H1 (cell line): Measurements from ENCODE around the gene FXR2. TPM values are rescaled to one million over a fixed set of nuclear protein-coding genes. Genes with fewer than 3 reads are reported as not detected.

Experiments
- CTCF ChIA-PET: fragments of 300-600 bp; sonication (Branson Sonifier 250); formaldehyde crosslinking; loops from one replicate; lab custom pipeline; 2021; ENCODE audit not compliant: partially characterized antibody; lab: Charles Lee
- POLR2A ChIA-PET: fragments of 300-600 bp; sonication (Branson Sonifier 250); formaldehyde crosslinking; loops from one replicate; lab custom pipeline; 2021; ENCODE audit warnings: inconsistent platforms; ENCODE audit not compliant: partially characterized antibody; lab: Charles Lee
- DNase-seq, 2 experiments: peaks; one replicate each; pipeline versions ENCODE4 v3.0.0 to v3.0.0-alpha.2; 2010 to 2022; ENCODE audit warnings: low spot score in 2 of 2, low read depth in 1 of 2, mixed read lengths in 1 of 2
- FAIRE-seq: peaks from 2 replicates; lab custom pipeline; 2011; peaks lifted over from hg19 to GRCh38; lab: Jason Lieb, UNC
- H2AFZ ChIP-seq: 2 replicates; pipeline ENCODE4 v1.8.1; 2012; ENCODE audit warnings: low read length, inconsistent platforms
- H2AK5ac ChIP-seq: 2 replicates; pipeline ENCODE4 v1.6.1; 2013; ENCODE audit warnings: low read depth, low read length
- H2BK120ac ChIP-seq: replicated peaks from 2 replicates; pipeline ENCODE3; 2013; ENCODE audit warnings: low read depth, low read length, inconsistent platforms
- H2BK12ac ChIP-seq: 2 replicates; pipeline ENCODE4 v1.6.1; 2013; ENCODE audit warnings: low read depth, low read length
- H2BK15ac ChIP-seq: 2 replicates; pipeline ENCODE4 v1.6.1; 2013; ENCODE audit warnings: low read length
- H2BK20ac ChIP-seq: 2 replicates; pipeline ENCODE4 v1.6.1; 2013; ENCODE audit warnings: low read length
- H2BK5ac ChIP-seq: 2 replicates; pipeline ENCODE4 v1.6.1; 2013; ENCODE audit warnings: low read depth, low read length
- H3K14ac ChIP-seq: 2 replicates; pipeline ENCODE4 v1.6.1; 2013; ENCODE audit warnings: inconsistent platforms; ENCODE audit not compliant: insufficient read length
- H3K18ac ChIP-seq: 2 replicates; pipeline ENCODE4 v1.6.1; 2013; ENCODE audit warnings: low read length; ENCODE audit errors: extremely low read depth
- H3K23ac ChIP-seq: 2 replicates; pipeline ENCODE4 v1.6.1; 2013; ENCODE audit warnings: inconsistent platforms; ENCODE audit not compliant: insufficient read length
- H3K23me2 ChIP-seq: 2 replicates; pipeline ENCODE4 v1.6.1; 2013; ENCODE audit warnings: low read depth, low read length
- H3K27ac ChIP-seq: 2 replicates; pipeline ENCODE4 v1.6.1; 2011; ENCODE audit warnings: low read depth, low read length, inconsistent platforms
- H3K27me3 ChIP-seq, 4 experiments: replicated peaks in 1 of 4; 1 replicate in 1 of 4; 2 replicates in 3 of 4; pipeline versions ENCODE4 v1.6.1 to v1.8.1; 2011 to 2013; ENCODE audit warnings: low read length in 3 of 4, mild to moderate bottlenecking in 3 of 4, inconsistent platforms in 2 of 4, mixed read lengths in 2 of 4, moderate library complexity in 1 of 4; ENCODE audit not compliant: control insufficient read depth in 3 of 4, insufficient read depth in 3 of 4; ENCODE audit errors: extremely low read depth in 1 of 4
- H3K36me3 ChIP-seq, 4 experiments: 2 replicates each; pipeline versions ENCODE4 v1.6.1 to v1.8.1; 2011 to 2013; ENCODE audit warnings: mild to moderate bottlenecking in 4 of 4, low read length in 3 of 4, moderate library complexity in 2 of 4, control low read depth in 1 of 4, inconsistent platforms in 1 of 4; ENCODE audit not compliant: insufficient read depth in 4 of 4, control insufficient read depth in 2 of 4
- H3K4ac ChIP-seq: replicated peaks from 2 replicates; pipeline ENCODE3; 2013; ENCODE audit warnings: low read length, low read depth, mixed read lengths, inconsistent platforms; ENCODE audit not compliant: insufficient read length
- H3K4me1 ChIP-seq, 4 experiments: replicated peaks in 1 of 4; 1 replicate in 1 of 4; 2 replicates in 3 of 4; pipeline versions ENCODE4 v1.6.1 to v1.8.1; 2011 to 2013; ENCODE audit warnings: low read length in 3 of 4, inconsistent platforms in 2 of 4, mixed read lengths in 1 of 4; ENCODE audit not compliant: insufficient read depth in 4 of 4, control insufficient read depth in 3 of 4
- H3K4me2 ChIP-seq, 2 experiments: 2 replicates each; pipeline versions ENCODE4 v1.6.1 to v1.8.1; 2011 to 2013; ENCODE audit warnings: low read depth in 2 of 2, low read length in 2 of 2, control low read depth in 1 of 2, inconsistent platforms in 1 of 2, mild to moderate bottlenecking in 1 of 2; ENCODE audit not compliant: insufficient read depth in 1 of 2
- H3K4me3 ChIP-seq, 4 experiments: fragments of 200-600, 300-600 bp in 1 of 4; sonication (generic), shearing (Covaris generic), sonication (Bioruptor Twin) in 1 of 4; 2 replicates each; pipeline versions ENCODE4 v1.5.1 to v1.8.1; 2011 to 2016; ENCODE audit warnings: low read length in 4 of 4, low read depth in 3 of 4, control low read depth in 2 of 4, inconsistent platforms in 2 of 4, mild to moderate bottlenecking in 2 of 4, mixed read lengths in 1 of 4, moderate library complexity in 1 of 4; ENCODE audit not compliant: insufficient read depth in 2 of 4; ENCODE audit errors: extremely low read depth in 1 of 4
- H3K56ac ChIP-seq: replicated peaks from 2 replicates; pipeline ENCODE3; 2013; ENCODE audit warnings: low read depth, mild to moderate bottlenecking, mixed read lengths, low read length, inconsistent platforms; ENCODE audit not compliant: insufficient read length
- H3K79me1 ChIP-seq: 2 replicates; pipeline ENCODE4 v1.6.1; 2013; ENCODE audit warnings: low read depth, low read length, control low read depth
- H3K79me2 ChIP-seq, 2 experiments: 2 replicates each; pipeline versions ENCODE4 v1.6.1 to v1.8.1; 2012 to 2013; ENCODE audit warnings: low read length in 2 of 2, mild to moderate bottlenecking in 2 of 2, inconsistent platforms in 1 of 2; ENCODE audit not compliant: insufficient read depth in 2 of 2, control insufficient read depth in 1 of 2
- H3K9ac ChIP-seq, 4 experiments: replicated peaks in 1 of 4; 1 replicate in 1 of 4; 2 replicates in 3 of 4; pipeline versions ENCODE4 v1.6.1 to v1.8.1; 2011 to 2013; ENCODE audit warnings: low read depth in 3 of 4, low read length in 3 of 4, control low read depth in 2 of 4, mild to moderate bottlenecking in 2 of 4, moderate library complexity in 2 of 4, inconsistent platforms in 1 of 4; ENCODE audit errors: extremely low read depth in 1 of 4
- H3K9me3 ChIP-seq, 2 experiments: 2 replicates each; pipeline versions ENCODE4 v1.6.1 to v1.8.1; 2012 to 2013; ENCODE audit warnings: mild to moderate bottlenecking in 2 of 2, moderate library complexity in 2 of 2, control low read depth in 1 of 2, inconsistent platforms in 1 of 2, low read depth in 1 of 2, low read length in 1 of 2, mixed read lengths in 1 of 2; ENCODE audit not compliant: insufficient read depth in 2 of 2
- H4K20me1 ChIP-seq, 2 experiments: replicated peaks in 1 of 2; 2 replicates each; pipeline versions ENCODE3 to v1.8.1; 2011 to 2013; ENCODE audit warnings: inconsistent platforms in 2 of 2, low read length in 2 of 2, mild to moderate bottlenecking in 1 of 2; ENCODE audit not compliant: insufficient read depth in 2 of 2, control insufficient read depth in 1 of 2
- H4K5ac ChIP-seq: 2 replicates; pipeline ENCODE4 v1.6.1; 2013; ENCODE audit warnings: low read length, low read depth, mixed read lengths, inconsistent platforms; ENCODE audit not compliant: insufficient read length
- H4K8ac ChIP-seq: 2 replicates; pipeline ENCODE4 v1.8.0; 2013; ENCODE audit warnings: mild to moderate bottlenecking, moderate library complexity, low read length, inconsistent platforms; ENCODE audit not compliant: insufficient read depth; ENCODE audit errors: extremely low read depth
- H4K91ac ChIP-seq: replicated peaks from 2 replicates; pipeline ENCODE3; 2013; ENCODE audit warnings: low read length, mixed read lengths, inconsistent platforms; ENCODE audit not compliant: insufficient read length
- BRCA1 ChIP-seq: IDR thresholded peaks from 2 replicates; pipeline ENCODE4 v1.6.1; 2012; ENCODE audit warnings: low read depth, low read length, improper control_type of control experiment
- CTCF ChIP-seq, 3 experiments: IDR thresholded peaks; 1 replicate in 2 of 3; 2 replicates in 1 of 3; pipeline versions ENCODE4 v1.5.1 to v1.6.1; 2011; ENCODE audit warnings: low read length in 3 of 3, mild to moderate bottlenecking in 3 of 3, inconsistent platforms in 2 of 3, low read depth in 1 of 3, moderate library complexity in 1 of 3; ENCODE audit not compliant: insufficient read depth in 1 of 3; ENCODE audit errors: control extremely low read depth in 1 of 3
- GABPA ChIP-seq: IDR thresholded peaks from 2 replicates; pipeline ENCODE4 v1.6.1; 2011; ENCODE audit warnings: mild to moderate bottlenecking, low read length, moderate library complexity, borderline replicate concordance; ENCODE audit not compliant: insufficient read depth
- JUND ChIP-seq: IDR thresholded peaks from 2 replicates; pipeline ENCODE4 v1.6.1; 2011; ENCODE audit warnings: mild to moderate bottlenecking, improper control_type of control experiment, low read length
- POLR2A ChIP-seq, 2 experiments: IDR thresholded peaks; 1 replicate in 1 of 2; 2 replicates in 1 of 2; pipeline ENCODE4 v1.6.1; 2011; ENCODE audit warnings: low read depth in 2 of 2, low read length in 2 of 2, mild to moderate bottlenecking in 2 of 2; ENCODE audit errors: control extremely low read depth in 1 of 2
- RAD21 ChIP-seq, 2 experiments: IDR thresholded peaks in 1 of 2; conservative IDR thresholded peaks in 1 of 2; 2 replicates each; pipeline ENCODE4 v1.6.1; 2011; ENCODE audit warnings: low read depth in 2 of 2, low read length in 2 of 2, improper control_type of control experiment in 1 of 2, inconsistent platforms in 1 of 2, mild to moderate bottlenecking in 1 of 2, moderate library complexity in 1 of 2
- SP1 ChIP-seq: IDR thresholded peaks from 2 replicates; pipeline ENCODE4 v1.6.1; 2011; ENCODE audit warnings: low read depth, low read length
- TBP ChIP-seq: IDR thresholded peaks from 2 replicates; pipeline ENCODE4 v1.6.1; 2011; ENCODE audit warnings: low read depth, low read length, improper control_type of control experiment
- WGBS, 2 experiments: shearing (Covaris generic) in 1 of 2; methylation state at CpG; one replicate each; pipeline versions ENCODE4 v1.1.6 to v1.1.7; 2013 to 2015; ENCODE audit warnings: low lambda C conversion rate in 2 of 2, mixed read lengths in 2 of 2, inconsistent platforms in 1 of 2, low coverage in 1 of 2, missing lambda C conversion rate in 1 of 2; ENCODE audit not compliant: insufficient replicate concordance in 2 of 2, insufficient coverage in 1 of 2, insufficient read length in 1 of 2; ENCODE audit errors: extremely low coverage in 1 of 2, missing lambda C conversion rate in 1 of 2; 5-methylcytosine and 5-hydroxymethylcytosine counted together
- polyA plus RNA-seq, 7 experiments: library from polyadenylated mRNA; depleted of rRNA in 3 of 7; stranded (reverse) in 5 of 7; unstranded in 2 of 7; fragments of >200 nt in 5 of 7; fragments of 200-250 nt in 2 of 7; gene quantifications; 1 replicate in 5 of 7; 2 replicates in 1 of 7; 4 replicates in 1 of 7; pipeline versions ENCODE4 v1.2.1 to v1.2.3, GENCODE V29; 2011 to 2013; ENCODE audit warnings: missing spikeins in 2 of 7, mixed read lengths in 2 of 7
- total RNA-seq: library from RNA; stranded (reverse); fragmentation: NEBNext Ultra II Directional; extraction: Animal tissue kit (Norgen Biotek cat#: 25700); gene quantifications from 2 replicates; pipeline ENCODE4 v1.2.1, GENCODE V29; 2021

The FXR2 gene
- total and polyA plus RNA-seq, 2 of the 8 experiments (the other 6 are each of a cell fraction or from before 2014, with no cell fraction given): 26.2 to 44.0 TPM

- no peak overlapping the region for H2AK5ac ChIP-seq
- H3K9ac ChIP-seq: no peak overlapping the region
- no peak overlapping the region for H2BK12ac ChIP-seq
- no peak overlapping the region for H2BK120ac ChIP-seq
- H4K20me1 ChIP-seq: peaks cover 0 to 2% of the 10 kb centered on the region in 2 experiments
- no peak overlapping the region for H3K56ac ChIP-seq
- ChIA-PET CTCF (interaction anchor here (0.6 to 1.8 kb wide), 11 partner anchors 13 to 101 kb away, joined by 3 to 14 read pairs (median 3); partner anchors contain the start of genes FXR2 and TP53), POLR2A (interaction anchor here (0.6 to 28.5 kb wide), 8 partner anchors 14 to 100 kb away, joined by 3 to 1144 read pairs (median 28); partner anchors contain the start of genes CD68, SAT2, SENP3 and TNFSF12)
- no peak overlapping the region for H3K4ac ChIP-seq
- H3K23ac ChIP-seq: no peak overlapping the region
- no peak overlapping the region for H2BK15ac ChIP-seq
- H3K23me2 ChIP-seq: peaks cover 24% of the 10 kb centered on the region; the same call in 1 of the 2 replicates
- no peak overlapping the region for H4K8ac ChIP-seq
- no peak overlapping the region for H4K91ac ChIP-seq
- no peaks in the 10 kb centered on the region for H3K79me2 ChIP-seq
- H3K27me3 ChIP-seq: no peaks in the 10 kb centered on the region
- no peak for FAIRE-seq
- H3K36me3 ChIP-seq: peaks cover under 1 to 14% (median 4%) of the 10 kb centered on the region in 4 experiments; a peak in 5 of 8 replicates
- no peak overlapping the region for H3K14ac ChIP-seq
- H3K9me3 ChIP-seq: no peaks in the 10 kb centered on the region
- no peak overlapping the region; a peak in 1 of 4 replicates for H3K4me2 ChIP-seq
- H3K18ac ChIP-seq: no peak overlapping the region
- no peak overlapping the region; the same call in 1 of the 2 replicates for H2BK5ac ChIP-seq
- no peak overlapping the region for H3K4me3 ChIP-seq
- DNase-seq: peak in 1 of 2 experiments; percentile 49
- H2BK20ac ChIP-seq: no peak overlapping the region
- H3K4me1 ChIP-seq: peaks cover 6 to 31% (median 23%) of the 10 kb centered on the region in 4 experiments
- 77% methylated on average over 9 of the region's 9 CpGs; no CpG with 5 or more reads in 1 of the 2 experiments for WGBS, 2 experiments
- no peak overlapping the region for H2AFZ ChIP-seq
- TF ChIP-seq RAD21 (IDR thresholded peaks at IDR 0.05 in 1 of 2, conservative IDR thresholded peaks at IDR 0.05 in 1 of 2; ENCODE audit: low read depth in 2 of 2, low read length in 2 of 2) (peak; percentile 33 to 35; a peak in 3 of 4 replicates), TBP (no peak), GABPA (no peak), SP1 (no peak), BRCA1 (no peak), JUND (no peak), CTCF (IDR thresholded peaks at IDR 0.05; ENCODE audit: control extremely low read depth in 1 of 3, insufficient read depth in 1 of 3, low read depth in 1 of 3, low read length in 3 of 3) (peak; percentile 23 to 64 (median 63); a peak in 3 of 4 replicates), POLR2A (IDR thresholded peaks at IDR 0.05; ENCODE audit: control extremely low read depth in 1 of 2, low read depth in 2 of 2, low read length in 2 of 2) (peak in 1 of 2 experiments; percentile 17; a peak in 1 of 3 replicates)
- no peak overlapping the region for H4K5ac ChIP-seq
- H3K27ac ChIP-seq: no peak overlapping the region
- H3K79me1 ChIP-seq: no peaks in the 10 kb centered on the region; the same call in none of the 2 replicates
Observed at GRCh38 chr17:7586673-7587419, 27.9 kb downstream of the FXR2 start.
